HG03039 (cell line): ENCODE measurements around the gene CLASRP.
"Not testable (repeated sequence)": the region's sequence is repeated elsewhere in the genome, so short reads cannot be mapped to it uniquely, and the experiment has no call there.

Source experiments
- ATAC-seq: cut with Tn5 transposase; IDR thresholded peaks from one replicate; pipeline ENCODE4 v1.9.1; 2021; ENCODE audit warnings: mild to moderate bottlenecking, moderate library complexity; ENCODE audit not compliant: unreplicated experiment

Gene CLASRP, protein sequence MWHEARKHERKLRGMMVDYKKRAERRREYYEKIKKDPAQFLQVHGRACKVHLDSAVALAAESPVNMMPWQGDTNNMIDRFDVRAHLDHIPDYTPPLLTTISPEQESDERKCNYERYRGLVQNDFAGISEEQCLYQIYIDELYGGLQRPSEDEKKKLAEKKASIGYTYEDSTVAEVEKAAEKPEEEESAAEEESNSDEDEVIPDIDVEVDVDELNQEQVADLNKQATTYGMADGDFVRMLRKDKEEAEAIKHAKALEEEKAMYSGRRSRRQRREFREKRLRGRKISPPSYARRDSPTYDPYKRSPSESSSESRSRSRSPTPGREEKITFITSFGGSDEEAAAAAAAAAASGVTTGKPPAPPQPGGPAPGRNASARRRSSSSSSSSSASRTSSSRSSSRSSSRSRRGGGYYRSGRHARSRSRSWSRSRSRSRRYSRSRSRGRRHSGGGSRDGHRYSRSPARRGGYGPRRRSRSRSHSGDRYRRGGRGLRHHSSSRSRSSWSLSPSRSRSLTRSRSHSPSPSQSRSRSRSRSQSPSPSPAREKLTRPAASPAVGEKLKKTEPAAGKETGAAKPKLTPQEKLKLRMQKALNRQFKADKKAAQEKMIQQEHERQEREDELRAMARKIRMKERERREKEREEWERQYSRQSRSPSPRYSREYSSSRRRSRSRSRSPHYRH

DNA sequence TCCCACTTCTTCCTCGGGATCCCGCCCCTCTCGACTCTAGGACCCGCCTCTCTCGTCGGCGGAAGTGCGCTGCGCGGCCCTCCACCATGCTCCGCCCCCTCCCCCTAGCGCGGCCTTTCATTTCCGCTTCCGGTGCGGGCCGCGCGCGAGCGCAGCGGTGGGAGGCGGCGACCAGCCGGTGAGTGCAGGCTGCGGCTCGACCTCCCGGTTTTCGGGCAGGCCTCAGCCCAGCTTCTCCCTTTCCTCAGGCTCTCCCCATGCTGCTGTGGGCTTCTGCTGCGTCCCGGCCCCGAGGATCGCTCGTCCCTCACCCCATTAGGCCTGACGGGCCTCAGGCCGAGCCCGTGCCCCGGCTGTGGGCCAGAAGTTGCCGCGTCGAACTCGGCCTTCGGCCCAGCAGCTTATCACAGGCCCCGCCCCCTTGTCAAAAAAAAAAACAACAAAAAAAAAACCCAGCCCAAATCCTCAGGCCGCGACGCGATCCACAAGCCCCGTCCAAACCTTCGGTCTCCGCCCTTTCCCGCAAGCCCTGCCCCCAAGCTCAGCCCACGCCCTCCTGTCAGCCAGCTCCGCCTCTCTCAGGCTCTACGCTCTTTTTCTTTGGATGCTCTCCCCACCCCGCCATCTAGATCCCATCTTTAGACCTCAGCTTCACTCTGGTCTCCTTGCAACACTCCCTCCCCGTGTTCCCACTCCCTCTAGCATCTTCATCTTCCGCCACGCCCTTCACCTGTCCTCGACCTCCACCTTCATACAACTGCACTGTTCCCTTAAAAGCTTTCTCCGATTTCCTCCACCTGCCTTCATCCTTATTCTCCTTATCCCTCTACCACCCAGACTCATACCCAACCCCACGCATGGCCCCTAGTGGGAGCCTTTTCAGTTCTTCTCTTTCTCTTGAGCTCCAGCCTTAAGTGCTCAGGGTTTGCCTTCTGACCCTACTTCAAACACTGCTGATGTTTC, at the start of gene CLASRP:
Gene CLASRP (plus strand): TSS at position 115 of the 963 bp plus-strand sequence. CDS start 1,168 bp downstream, outside the sequence.
- ATAC-seq: peak; percentile 74

DNA sequence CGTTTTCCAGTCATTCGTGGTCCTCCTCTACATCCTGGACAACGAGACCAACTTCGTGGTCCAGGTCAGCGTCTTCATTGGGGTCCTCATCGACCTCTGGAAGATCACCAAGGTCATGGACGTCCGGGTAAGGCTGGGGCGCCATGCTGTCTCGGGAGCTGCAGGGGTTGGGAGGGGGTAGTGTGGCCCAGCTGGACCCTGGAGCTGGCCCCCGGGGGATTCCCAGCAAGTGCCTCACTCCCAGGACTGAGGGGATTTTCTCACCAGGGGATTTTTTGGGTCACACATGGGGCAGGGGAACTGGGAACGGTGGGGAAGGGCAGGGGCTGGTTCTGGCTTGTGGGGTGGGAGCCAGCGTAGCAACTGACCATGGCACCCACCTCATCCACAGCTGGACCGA, 48.4 kb upstream of the CLASRP start:
- ATAC-seq: no peak

DNA sequence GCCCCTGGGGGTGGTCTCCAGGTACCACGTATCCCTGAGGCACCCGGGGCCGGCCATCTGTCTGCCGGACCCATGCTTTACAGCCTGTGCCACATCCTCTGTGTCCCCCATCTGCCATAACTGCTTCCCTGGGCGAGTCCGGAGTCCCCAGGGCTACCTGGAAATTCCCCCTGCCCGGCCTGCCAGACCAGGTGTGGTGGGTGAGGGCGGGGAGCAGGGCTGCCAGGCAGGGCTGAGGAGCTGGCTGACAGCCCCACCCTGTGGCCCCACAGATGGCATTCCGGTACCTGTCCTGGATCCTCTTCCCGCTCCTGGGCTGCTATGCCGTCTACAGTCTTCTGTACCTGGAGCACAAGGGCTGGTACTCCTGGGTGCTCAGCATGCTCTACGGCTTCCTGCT, 47.9 kb upstream of the CLASRP start:
- ATAC-seq: no peak

DNA sequence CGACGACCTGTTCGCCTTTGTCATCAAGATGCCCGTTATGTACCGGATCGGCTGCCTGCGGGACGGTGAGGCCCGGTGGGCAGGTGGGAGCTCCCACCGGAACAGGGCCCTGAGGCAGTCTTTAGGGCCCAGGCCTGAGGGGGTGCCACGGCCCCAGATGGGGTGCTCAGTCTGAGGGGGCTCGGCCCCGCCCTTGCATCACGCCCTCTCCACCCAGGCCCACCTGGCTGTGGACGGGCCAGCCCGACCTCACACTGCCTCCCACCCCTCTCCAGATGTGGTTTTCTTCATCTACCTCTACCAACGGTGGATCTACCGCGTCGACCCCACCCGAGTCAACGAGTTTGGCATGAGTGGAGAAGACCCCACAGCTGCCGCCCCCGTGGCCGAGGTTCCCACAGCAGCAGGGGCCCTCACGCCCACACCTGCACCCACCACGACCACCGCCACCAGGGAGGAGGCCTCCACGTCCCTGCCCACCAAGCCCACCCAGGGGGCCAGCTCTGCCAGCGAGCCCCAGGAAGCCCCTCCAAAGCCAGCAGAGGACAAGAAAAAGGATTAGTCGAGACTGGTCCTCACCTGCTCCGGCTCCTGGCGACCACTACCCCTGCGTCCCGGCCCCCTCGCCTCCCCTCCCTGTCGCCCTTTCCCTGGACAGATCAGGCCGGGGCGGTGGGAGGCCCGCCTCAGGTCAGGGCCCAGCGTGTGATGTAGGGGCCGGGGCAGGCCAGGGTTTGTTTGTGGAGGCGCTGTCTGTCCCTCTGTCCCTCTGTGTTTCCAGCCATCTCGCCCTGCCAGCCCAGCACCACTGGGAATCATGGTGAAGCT, 46.3 kb upstream of the CLASRP start:
- ATAC-seq: no peak

DNA sequence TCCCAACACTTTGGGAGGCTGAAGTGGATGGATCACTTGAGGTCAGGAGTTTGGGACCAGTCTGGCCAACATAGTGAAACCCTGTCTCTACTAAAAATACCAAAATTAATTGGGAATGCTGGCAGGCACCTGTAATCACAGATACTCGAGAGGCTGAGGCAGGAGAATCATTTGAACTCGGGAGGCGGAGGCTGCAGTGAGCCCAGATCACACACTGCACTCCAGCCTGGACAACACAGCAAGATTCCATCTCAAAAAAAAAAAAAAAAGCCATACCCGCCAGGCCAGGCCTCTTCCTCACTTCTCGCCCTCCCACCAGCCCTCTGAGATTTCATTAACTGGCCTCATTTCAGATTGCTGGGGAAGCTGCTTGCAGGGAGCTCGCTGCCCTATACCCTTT, 45.3 kb upstream of the CLASRP start:
- ATAC-seq: no peak

DNA sequence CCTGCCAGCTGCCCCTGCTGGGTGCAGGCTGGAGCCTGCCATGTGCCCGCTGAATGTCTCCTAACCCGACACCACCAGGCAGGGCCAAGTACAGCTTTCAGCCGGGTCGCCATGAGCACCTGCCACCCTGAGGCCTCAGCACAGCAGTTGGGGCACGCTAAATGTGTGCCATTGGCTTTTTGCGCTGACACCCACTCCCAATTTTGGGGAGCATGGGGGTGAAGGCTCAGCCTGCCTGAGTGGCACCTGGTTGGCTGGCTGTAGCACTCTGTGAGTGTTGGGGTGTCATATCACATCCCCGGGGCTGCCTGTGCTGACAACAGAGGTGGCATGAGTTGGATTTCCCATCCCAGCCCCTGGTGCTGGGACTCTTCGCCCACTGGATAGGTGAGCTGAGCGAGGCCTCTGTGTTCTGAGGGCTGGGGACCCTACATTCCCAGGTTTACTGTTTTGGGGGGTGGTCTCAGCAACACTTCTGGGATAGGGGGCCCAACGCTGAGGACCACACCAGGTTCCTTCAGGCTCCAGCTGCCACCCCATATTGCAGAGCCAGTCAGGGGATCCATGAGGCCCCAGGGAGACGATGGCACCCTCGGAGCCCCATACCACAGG, 44.8 kb upstream of the CLASRP start:
- no peak for ATAC-seq

DNA sequence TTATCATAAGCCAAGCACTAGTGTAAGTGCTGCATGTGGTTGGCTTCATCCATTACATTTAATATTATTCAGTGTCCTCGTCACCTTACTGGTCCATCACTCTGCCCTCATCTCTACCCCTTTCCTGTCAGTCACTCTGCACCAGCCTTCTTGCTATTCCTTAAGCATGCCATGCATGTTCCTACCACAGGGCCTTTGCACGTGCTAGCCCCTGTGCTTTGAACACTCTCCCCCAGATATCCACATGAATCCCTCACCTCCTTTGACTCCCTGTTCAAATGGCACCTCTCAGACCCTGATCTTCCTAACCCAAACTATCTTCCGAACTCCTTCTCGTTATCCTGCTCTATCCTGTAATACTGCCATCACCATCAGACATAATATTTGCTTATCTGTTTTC, 40.8 kb upstream of the CLASRP start:
- ATAC-seq: no peak

DNA sequence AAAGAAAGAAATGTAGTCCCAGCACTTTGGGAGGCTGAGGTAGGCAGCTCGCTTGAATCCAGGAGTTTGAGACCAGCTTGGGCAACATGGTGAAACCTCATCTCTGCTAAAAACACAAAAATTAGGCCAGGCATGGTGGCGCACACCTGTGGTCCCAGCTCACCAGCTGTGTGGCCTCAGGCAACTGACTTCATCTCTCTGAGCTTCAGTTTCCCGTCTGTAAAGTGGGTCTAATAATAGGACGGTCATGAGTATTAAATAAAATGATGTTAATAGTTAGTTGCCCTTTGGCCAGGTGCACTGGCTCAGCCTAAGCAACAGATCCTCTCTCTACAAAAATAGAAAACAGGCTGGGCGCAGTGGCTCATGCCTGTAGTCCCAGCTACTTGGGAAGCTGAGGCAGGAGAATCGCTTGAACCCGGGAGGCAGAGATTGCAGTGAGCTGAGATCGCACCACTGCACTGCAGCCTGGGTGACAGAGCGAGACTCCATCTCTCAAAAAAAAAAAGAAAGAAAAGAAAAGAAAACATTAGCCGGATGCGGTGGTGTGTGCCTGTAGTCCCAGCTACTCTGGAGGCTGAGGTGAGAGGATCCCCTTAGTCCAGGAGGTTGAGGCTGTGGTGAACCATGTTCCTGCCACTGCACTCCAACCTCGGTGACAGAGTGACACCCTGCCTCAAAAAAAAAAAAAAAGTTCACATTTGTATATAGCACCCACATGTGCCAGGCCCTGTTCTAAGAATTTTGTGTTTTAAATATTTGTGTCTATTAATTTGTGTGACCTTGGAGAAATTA, 39.5 kb upstream of the CLASRP start:
- ATAC-seq: not testable (repeated sequence)

DNA sequence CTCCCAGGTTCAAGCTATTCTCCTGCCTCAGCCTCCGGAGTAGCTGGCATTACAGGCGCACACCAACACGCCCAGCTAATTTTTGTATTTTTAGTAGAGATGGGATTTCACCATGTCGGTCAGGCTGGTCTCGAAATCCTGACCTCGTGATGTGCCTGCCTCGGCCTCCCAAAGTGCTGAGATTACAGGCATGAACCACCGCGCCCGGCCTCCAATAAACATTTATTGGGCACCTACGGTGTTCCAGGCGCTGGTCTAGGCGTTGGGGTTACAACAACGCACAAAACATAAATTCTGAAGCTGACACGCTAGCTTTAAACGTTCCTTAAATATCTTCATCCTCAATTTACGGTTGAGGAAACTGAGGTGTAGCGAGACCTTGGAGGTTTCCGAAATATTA, 38.2 kb upstream of the CLASRP start:
- not testable (repeated sequence) for ATAC-seq

DNA sequence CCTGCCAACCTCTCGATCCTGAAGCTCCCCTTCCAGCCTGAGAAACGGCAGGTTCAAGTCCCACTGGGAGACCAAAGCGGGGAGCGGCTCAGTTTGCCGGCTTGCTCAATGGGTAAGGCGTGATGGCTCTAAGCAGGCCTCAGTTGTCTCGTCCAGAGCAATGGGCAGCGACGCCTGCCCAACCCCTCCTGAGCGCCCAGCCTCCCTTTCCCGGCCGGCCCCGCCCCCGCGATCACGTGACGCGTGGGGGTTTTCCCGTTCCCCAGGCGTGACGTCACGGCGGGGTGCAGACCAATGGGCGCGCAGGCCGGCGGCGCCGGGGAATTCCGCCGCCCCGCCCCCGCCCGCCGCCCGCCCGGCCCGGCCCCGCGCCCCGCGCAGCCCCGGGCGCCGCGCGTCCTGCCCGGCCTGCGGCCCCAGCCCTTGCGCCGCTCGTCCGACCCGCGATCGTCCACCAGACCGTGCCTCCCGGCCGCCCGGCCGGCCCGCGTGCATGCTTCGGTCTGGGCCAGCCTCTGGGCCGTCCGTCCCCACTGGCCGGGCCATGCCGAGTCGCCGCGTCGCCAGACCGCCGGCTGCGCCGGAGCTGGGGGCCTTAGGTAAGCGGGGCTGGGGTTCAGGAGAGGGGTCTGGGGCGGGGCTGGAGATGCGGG, 37.6 kb upstream of the CLASRP start, which contains the start of gene RELB:
Gene RELB (plus strand): TSS at position 378 of the 653 bp plus-strand sequence. CDS start 116 bp downstream, at position 494.
- peak; percentile 46 for ATAC-seq

DNA sequence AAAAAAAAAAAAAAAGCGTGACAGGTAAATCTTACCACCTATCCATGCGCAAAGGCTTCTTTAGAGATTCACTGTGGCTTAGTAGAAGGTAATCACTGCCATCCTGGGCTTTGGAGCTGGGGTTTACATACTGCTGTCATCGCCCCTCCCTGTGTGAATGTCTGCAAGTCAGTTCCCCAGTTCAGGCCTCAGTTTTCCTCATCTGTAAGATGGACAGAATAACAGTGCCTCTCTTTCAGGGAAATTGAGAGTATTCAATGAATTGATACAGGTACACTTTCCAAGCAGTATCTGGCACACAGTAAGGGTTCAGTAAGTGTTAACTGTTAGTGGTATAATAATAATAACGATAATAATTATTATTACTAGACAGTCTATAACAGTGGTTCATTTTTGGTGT, 35.4 kb upstream of the CLASRP start:
- ATAC-seq: no peak

DNA sequence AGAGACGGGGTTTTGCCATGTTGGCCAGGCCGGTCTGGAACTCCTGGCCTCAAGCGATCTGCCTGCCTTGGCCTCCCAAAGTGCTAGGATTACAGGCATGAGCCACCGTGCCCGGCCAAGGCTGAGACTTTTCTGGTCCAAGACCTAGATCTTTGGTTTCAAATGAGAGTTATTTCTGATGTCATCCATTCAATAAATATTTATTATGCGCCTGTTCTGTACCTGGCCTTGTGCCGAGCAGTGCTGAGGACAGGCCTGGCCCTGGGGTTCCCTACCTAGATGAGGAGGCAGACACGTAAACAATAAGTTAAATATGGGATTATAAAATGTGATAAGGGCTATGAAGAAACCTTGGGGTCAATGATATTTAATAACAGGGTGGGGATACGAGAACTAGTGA, 33.1 kb upstream of the CLASRP start:
- no peak for ATAC-seq

DNA sequence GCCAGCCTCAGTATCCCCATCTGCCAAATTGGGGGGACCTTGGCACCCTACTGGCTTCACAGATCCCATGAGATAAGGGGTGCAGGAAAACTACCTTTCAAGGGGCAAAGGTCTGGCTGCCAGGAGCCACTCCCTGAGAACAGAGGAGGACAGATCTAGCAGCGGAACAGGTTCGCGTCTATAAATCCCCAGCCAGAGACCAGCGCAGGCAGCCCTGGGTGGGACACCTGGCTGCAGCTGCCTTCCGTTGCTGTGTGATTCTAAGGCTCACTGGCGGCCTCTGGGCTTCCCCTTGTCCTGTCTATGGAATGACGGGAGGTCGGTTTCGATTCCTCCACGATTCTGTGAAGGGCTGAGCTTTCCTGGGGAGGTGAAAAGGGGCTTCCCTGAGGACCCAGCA, 30.3 kb upstream of the CLASRP start:
- ATAC-seq: no peak

DNA sequence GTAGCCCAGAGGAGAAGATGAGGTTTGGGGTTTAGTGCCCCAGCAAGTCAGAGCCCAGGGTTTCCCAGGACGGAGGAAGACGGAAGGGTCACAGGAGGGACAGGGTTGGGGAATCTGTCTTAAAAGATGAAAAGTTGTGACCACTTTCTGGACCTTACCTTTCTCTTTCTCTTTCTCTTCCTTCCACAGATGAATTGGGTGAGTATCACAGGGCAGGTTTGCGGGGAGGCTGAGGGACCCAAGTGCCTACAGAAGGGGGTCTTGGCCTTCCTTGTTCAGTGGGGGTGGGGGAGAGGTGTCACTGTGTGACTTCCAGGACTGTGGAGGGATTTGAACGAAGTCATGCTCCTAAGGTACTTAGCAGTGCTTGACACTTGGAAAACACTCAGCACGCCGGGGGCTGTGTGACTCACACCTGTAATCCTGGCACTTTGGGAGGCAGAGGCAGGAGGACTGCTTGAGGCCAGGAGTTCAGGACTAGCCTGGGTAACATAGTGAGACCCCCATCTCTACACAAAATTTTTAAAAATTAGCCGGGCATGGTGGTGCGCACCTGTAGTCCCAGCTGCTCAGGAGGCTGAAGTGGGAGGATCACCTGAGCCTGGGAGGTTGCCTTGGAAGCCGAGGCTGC, 29.1 kb upstream of the CLASRP start:
- no peak for ATAC-seq

DNA sequence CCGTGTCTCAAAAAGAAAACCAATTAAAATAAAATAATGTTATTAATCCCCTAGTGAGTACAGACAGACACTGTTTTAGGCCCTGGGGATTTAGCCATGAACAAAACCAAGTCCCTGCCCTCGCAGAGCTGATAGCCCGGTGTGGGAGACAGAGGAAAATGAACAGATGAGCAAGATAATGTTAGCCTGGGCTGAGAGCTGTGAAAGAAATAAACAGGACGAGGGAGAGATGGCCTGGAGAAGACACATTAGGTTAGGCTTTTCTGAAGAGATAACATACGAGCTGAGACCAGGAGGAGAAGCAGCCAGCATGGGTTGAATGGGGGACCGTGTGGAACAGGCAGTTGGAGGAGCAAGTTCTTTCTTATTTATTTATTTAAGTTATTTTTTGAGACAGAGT, 28.5 kb upstream of the CLASRP start:
- no peak for ATAC-seq

DNA sequence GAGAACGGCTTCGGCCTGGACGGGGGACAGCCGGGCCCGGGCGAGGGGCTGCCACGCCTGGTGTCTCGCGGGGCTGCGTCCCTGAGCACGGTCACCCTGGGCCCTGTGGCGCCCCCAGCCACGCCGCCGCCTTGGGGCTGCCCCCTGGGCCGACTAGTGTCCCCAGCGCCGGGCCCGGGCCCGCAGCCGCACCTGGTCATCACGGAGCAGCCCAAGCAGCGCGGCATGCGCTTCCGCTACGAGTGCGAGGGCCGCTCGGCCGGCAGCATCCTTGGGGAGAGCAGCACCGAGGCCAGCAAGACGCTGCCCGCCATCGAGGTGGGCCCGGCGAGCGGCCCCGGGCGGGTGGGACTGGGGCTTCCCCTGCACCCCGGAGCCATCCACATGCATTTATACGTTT, 26.9 kb upstream of the CLASRP start:
- ATAC-seq: no peak

DNA sequence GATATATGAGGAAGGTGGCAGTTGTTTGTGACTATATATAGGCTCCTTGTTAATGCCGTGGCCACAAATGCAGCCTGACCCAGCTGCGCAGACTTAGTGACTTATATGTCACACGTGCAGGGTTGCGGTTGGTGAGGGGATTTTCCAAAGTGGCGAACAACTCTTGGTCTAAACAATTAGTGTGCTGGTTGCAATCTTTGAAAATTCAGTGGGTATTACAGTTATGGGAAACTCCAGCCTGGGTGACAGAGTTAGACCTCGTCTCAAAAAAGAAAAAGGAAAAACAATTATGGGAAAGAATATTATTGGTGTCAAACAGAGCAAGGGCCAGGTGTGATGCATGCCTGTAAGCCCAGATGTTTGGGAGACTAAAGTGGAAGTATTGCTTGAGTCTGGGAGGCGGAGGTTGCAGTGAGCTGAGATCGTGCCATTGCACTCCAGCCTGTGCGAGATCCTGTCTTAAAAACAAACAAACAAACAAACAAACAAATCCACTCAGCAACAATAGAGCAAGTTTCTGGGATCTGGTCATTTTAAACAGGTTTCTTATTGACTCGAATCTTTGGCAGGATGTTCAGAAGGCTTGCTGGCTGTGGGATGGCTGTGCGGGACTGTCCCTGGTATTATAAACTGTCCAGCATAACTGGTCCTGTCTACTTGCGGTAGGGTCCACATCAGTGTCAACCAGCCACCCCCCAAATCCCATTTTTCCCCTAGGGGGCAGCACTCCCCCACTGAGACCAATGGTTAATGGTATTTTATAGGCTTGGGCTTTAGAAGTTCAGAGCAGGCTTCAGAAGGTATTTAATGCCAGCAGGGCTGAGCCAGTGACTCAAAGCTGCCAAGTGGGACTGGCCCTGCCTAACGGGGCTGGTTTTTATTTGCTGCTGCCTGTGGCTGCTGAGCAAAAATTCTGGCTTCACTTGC, 22.2 kb upstream of the CLASRP start:
- peak; percentile 81 for ATAC-seq
